Measurements from ENCODE around the gene MFSD2A.

Gene MFSD2A

GRCh38 chr1:39928809-39929587, 25.9 kb upstream of the MFSD2A start:
- no peak overlapping the region for H3K27ac ChIP-seq
- no peak for TF ChIP-seq CTCF (conservative IDR thresholded peaks at IDR 0.05)

GRCh38 chr1:39933956-39934941, 20.7 kb upstream of the MFSD2A start:
- no peak for TF ChIP-seq CTCF (conservative IDR thresholded peaks at IDR 0.05)
- H3K27ac ChIP-seq, result no peak overlapping the region

GRCh38 chr1:39936724-39937491, 18.0 kb upstream of the MFSD2A start:
- TF ChIP-seq CTCF (conservative IDR thresholded peaks at IDR 0.05), result no peak
- no peak overlapping the region for H3K27ac ChIP-seq

GRCh38 chr1:39938856-39939255, 16.1 kb upstream of the MFSD2A start:
- TF ChIP-seq CTCF (conservative IDR thresholded peaks at IDR 0.05), result no peak
- no peak overlapping the region for H3K27ac ChIP-seq

GRCh38 chr1:39940253-39940652, 14.7 kb upstream of the MFSD2A start:
- no peak overlapping the region for H3K27ac ChIP-seq
- no peak for TF ChIP-seq CTCF (conservative IDR thresholded peaks at IDR 0.05)

- no peak overlapping the region for H3K27ac ChIP-seq
- no peak for TF ChIP-seq CTCF (conservative IDR thresholded peaks at IDR 0.05)
Observed at GRCh38 chr1:39940980-39941871, 13.7 kb upstream of the MFSD2A start.
